ENCODE data around the gene CLCN1.

CLCN1 gene

GRCh38 chr7:143395187-143396149 lies 79.6 kb downstream of the CLCN1 start:
- peak; percentile 13; the same call in 1 of the 2 replicates for TF ChIP-seq CTCF (IDR thresholded peaks at IDR 0.05; ENCODE audit: low read depth, low read length)
- H3K4me3 ChIP-seq (ENCODE audit: low read depth, low read length): no peak overlapping the region

- no peak for TF ChIP-seq CTCF (IDR thresholded peaks at IDR 0.05; ENCODE audit: low read depth, low read length)
Observed at GRCh38 chr7:143396182-143396581, 80.3 kb downstream of the CLCN1 start.

DNA sequence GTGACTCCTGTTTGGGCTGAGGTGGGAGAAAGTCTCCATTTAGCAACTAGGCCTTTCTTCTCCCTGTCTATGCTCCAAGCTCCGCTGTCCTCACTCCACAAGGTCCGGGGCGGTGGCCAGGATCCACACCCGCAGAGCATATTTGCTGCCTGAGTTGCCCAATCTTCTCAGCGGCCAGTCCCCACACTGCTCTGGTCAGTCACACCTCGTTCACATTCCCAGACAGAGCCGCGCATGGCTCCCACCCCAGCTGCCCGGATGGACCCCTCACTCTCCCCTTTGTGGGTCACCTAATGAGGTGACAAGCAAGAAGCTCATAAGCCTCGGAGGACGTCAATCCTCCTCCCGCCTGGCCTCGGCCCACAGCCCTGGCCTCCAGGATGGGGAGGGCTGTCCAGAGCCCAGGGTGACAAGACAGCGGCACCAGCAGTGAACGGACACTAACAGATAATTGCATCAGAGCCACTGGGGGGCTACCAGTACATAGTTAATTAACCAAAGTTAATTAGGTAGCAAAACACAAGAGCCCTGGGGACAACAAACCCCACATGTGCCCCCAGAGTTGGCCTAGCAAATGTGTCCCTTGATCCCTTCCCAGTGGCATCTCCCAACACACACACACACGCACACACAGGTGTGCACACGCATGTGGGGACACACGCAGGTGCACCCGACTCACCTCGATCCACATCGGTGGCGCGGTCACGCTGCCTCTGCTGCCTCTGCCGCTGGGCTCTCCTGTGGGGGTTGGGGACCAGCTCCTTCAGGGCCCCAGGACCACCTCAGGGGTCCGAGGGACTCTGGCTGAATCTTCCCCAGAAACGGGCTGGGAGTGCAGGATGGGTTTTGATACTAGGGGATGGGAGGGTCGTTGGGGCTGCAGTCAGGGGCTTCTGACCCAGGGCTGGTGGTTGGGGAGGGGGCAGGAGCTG lies 81.0 kb downstream of the CLCN1 start:
- no peak overlapping the region for H3K4me3 ChIP-seq (ENCODE audit: low read depth, low read length)
- TF ChIP-seq CTCF (IDR thresholded peaks at IDR 0.05; ENCODE audit: low read depth, low read length): no peak

More at GRCh38 chr7:143396182-143396581, 80.3 kb downstream of the CLCN1 start:
- no peak overlapping the region for H3K4me3 ChIP-seq (ENCODE audit: low read depth, low read length)

DNA sequence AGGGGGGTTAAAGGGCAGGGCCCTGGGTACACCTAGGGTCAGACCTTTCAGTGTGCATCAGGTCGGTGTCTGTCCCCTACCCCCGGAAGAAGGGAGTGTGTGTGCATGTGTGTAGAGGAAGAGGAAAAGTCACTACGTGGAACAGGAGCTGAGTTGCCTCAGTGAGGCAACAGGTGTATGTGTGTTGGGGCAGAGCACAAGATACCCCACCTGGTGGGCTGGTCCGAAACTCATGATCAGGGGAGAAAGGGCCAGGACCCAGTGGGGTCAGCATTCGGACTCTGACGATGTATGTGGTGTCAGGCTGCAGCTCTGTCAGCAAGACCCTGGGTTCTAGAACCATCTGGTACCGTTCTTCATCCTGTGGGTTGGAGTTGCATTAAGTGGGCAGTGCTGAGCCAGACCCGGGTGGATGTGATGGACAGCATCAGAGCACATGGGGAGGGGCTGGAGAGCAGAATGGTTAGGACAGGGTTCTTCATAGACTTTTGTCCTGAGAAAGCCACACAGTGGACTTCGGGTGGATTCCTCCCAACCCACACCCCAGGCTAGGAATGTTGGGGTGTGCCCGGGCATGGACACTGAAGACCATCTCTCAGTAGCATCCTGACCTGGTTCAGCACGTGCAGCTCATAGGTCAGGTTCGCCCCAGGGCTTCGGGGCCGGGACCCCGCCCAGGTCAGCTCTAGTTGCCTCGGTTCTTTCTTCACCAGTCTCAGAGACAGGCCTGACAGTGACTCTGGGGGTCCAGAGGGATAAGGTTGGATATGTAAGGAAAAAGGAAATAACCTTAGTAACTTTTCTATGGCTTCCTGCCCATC lies 82.0 kb downstream of the CLCN1 start:
- H3K4me3 ChIP-seq (ENCODE audit: low read depth, low read length): no peak overlapping the region
- no peak for TF ChIP-seq CTCF (IDR thresholded peaks at IDR 0.05; ENCODE audit: low read depth, low read length)

- H3K4me3 ChIP-seq (ENCODE audit: low read depth, low read length): no peak overlapping the region
- no peak for TF ChIP-seq CTCF (IDR thresholded peaks at IDR 0.05; ENCODE audit: low read depth, low read length)
Observed at GRCh38 chr7:143398616-143399015, 82.7 kb downstream of the CLCN1 start.

GRCh38 chr7:143399151-143399550 lies 83.2 kb downstream of the CLCN1 start:
- TF ChIP-seq CTCF (IDR thresholded peaks at IDR 0.05; ENCODE audit: low read depth, low read length): no peak

More at GRCh38 chr7:143399151-143399550, 83.2 kb downstream of the CLCN1 start:
- H3K4me3 ChIP-seq (ENCODE audit: low read depth, low read length): no peak overlapping the region

Data from WI38 (cell line).